ENCODE measurements around the gene CDK5RAP3.

Gene CDK5RAP3

GRCh38 chr17:47950448-47950847 is 20.5 kb upstream of the CDK5RAP3 start:
- FAIRE-seq: no peak
- TF ChIP-seq POLR2A (IDR thresholded peaks at IDR 0.05; ENCODE audit: low read depth, low read length) (no peak), POLR2AphosphoS5 (IDR thresholded peaks at IDR 0.05; ENCODE audit: low read depth, low read length) (no peak), TAF1 (IDR thresholded peaks at IDR 0.05; ENCODE audit: borderline replicate concordance, low read depth, low read length) (no peak)
- no peak for DNase-seq (ENCODE audit: insufficient read length)

- FAIRE-seq: no peak
- TF ChIP-seq POLR2AphosphoS5 (IDR thresholded peaks at IDR 0.05; ENCODE audit: low read depth, low read length) (no peak), TAF1 (IDR thresholded peaks at IDR 0.05; ENCODE audit: borderline replicate concordance, low read depth, low read length) (no peak), POLR2A (IDR thresholded peaks at IDR 0.05; ENCODE audit: low read depth, low read length) (no peak)
Measured at GRCh38 chr17:47952171-47953021, 18.5 kb upstream of the CDK5RAP3 start.

GRCh38 chr17:47953909-47954308 is 17.0 kb upstream of the CDK5RAP3 start:
- TF ChIP-seq POLR2AphosphoS5 (IDR thresholded peaks at IDR 0.05; ENCODE audit: low read depth, low read length) (no peak), POLR2A (IDR thresholded peaks at IDR 0.05; ENCODE audit: low read depth, low read length) (no peak), TAF1 (IDR thresholded peaks at IDR 0.05; ENCODE audit: borderline replicate concordance, low read depth, low read length) (no peak)
- DNase-seq (ENCODE audit: insufficient read length) (no peak), FAIRE-seq (no peak)

More at GRCh38 chr17:47952171-47953021, 18.5 kb upstream of the CDK5RAP3 start:
- no peak for DNase-seq (ENCODE audit: insufficient read length)

GRCh38 chr17:47955497-47956461 is 15.1 kb upstream of the CDK5RAP3 start:
- no peak for TF ChIP-seq TAF1 (IDR thresholded peaks at IDR 0.05; ENCODE audit: borderline replicate concordance, low read depth, low read length)
- no peak for TF ChIP-seq POLR2AphosphoS5 (IDR thresholded peaks at IDR 0.05; ENCODE audit: low read depth, low read length)
- no peak for TF ChIP-seq POLR2A (IDR thresholded peaks at IDR 0.05; ENCODE audit: low read depth, low read length)
- DNase-seq (ENCODE audit: insufficient read length): no peak
- no peak for FAIRE-seq

GRCh38 chr17:47956791-47957590 is 13.9 kb upstream of the CDK5RAP3 start:
- TF ChIP-seq POLR2A (IDR thresholded peaks at IDR 0.05; ENCODE audit: low read depth, low read length): no peak
- TF ChIP-seq POLR2AphosphoS5 (IDR thresholded peaks at IDR 0.05; ENCODE audit: low read depth, low read length): no peak
- no peak for TF ChIP-seq TAF1 (IDR thresholded peaks at IDR 0.05; ENCODE audit: borderline replicate concordance, low read depth, low read length)
- DNase-seq (ENCODE audit: insufficient read length) (no peak), FAIRE-seq (no peak)

GRCh38 chr17:47957591-47958490 is 13.1 kb upstream of the CDK5RAP3 start, which contains the start of gene PRR15L:
TSS of gene PRR15L (minus strand) at chr17:47957883. CDS start at chr17:47953234, 4,649 bp downstream.
- no peak for DNase-seq (ENCODE audit: insufficient read length)
- no peak for FAIRE-seq
- TF ChIP-seq POLR2AphosphoS5 (IDR thresholded peaks at IDR 0.05; ENCODE audit: low read depth, low read length): no peak
- no peak for TF ChIP-seq TAF1 (IDR thresholded peaks at IDR 0.05; ENCODE audit: borderline replicate concordance, low read depth, low read length)
- no peak for TF ChIP-seq POLR2A (IDR thresholded peaks at IDR 0.05; ENCODE audit: low read depth, low read length)

GRCh38 chr17:47959825-47960655 is 10.9 kb upstream of the CDK5RAP3 start:
- TF ChIP-seq POLR2AphosphoS5 (IDR thresholded peaks at IDR 0.05; ENCODE audit: low read depth, low read length): no peak
- no peak for TF ChIP-seq POLR2A (IDR thresholded peaks at IDR 0.05; ENCODE audit: low read depth, low read length)
- TF ChIP-seq TAF1 (IDR thresholded peaks at IDR 0.05; ENCODE audit: borderline replicate concordance, low read depth, low read length): no peak
- no peak for DNase-seq (ENCODE audit: insufficient read length)
- FAIRE-seq: no peak

- no peak for FAIRE-seq
- no peak for DNase-seq (ENCODE audit: insufficient read length)
- TF ChIP-seq TAF1 (IDR thresholded peaks at IDR 0.05; ENCODE audit: borderline replicate concordance, low read depth, low read length) (no peak), POLR2A (IDR thresholded peaks at IDR 0.05; ENCODE audit: low read depth, low read length) (no peak), POLR2AphosphoS5 (IDR thresholded peaks at IDR 0.05; ENCODE audit: low read depth, low read length) (no peak)
Measured at GRCh38 chr17:47961406-47961805, 9.5 kb upstream of the CDK5RAP3 start.

GRCh38 chr17:47962901-47963300 is 8.0 kb upstream of the CDK5RAP3 start:
- TF ChIP-seq TAF1 (IDR thresholded peaks at IDR 0.05; ENCODE audit: borderline replicate concordance, low read depth, low read length) (no peak), POLR2AphosphoS5 (IDR thresholded peaks at IDR 0.05; ENCODE audit: low read depth, low read length) (no peak)
- no peak for FAIRE-seq
- DNase-seq (ENCODE audit: insufficient read length): no peak
